ENCODE data around the gene SUGCT.

SUGCT gene

GRCh38 chr7:40418448-40418847 lies 283.6 kb downstream of the SUGCT start:
- DNase-seq = no peak

GRCh38 chr7:40418983-40419382 lies 284.2 kb downstream of the SUGCT start:
- DNase-seq = no peak

GRCh38 chr7:40419806-40420205 lies 285.0 kb downstream of the SUGCT start:
- peak; percentile 82 to 83 for DNase-seq

GRCh38 chr7:40421433-40421832 lies 286.6 kb downstream of the SUGCT start:
- no peak for DNase-seq

GRCh38 chr7:40425696-40426095 lies 290.9 kb downstream of the SUGCT start:
- no peak for DNase-seq

- no peak for DNase-seq
Measured at GRCh38 chr7:40428421-40428820, 293.6 kb downstream of the SUGCT start.

- DNase-seq = peak in 1 of 2 donors; percentile 1
Measured at GRCh38 chr7:40429826-40430225, 295.0 kb downstream of the SUGCT start.

- DNase-seq = no peak
Measured at GRCh38 chr7:40432046-40432445, 297.2 kb downstream of the SUGCT start.

- no peak for DNase-seq
Measured at GRCh38 chr7:40436710-40437109, 301.9 kb downstream of the SUGCT start.

GRCh38 chr7:40437498-40437897 lies 302.7 kb downstream of the SUGCT start:
- no peak for DNase-seq

GRCh38 chr7:40437936-40438634 lies 303.3 kb downstream of the SUGCT start:
- no peak for DNase-seq

GRCh38 chr7:40439686-40440085 lies 304.9 kb downstream of the SUGCT start:
- no peak for DNase-seq

- no peak for DNase-seq
Measured at GRCh38 chr7:40447345-40447744, 312.5 kb downstream of the SUGCT start.

GRCh38 chr7:40455485-40455884 lies 320.7 kb downstream of the SUGCT start:
- peak; percentile 44 to 72 for DNase-seq

- DNase-seq = no peak
Measured at GRCh38 chr7:40457776-40458480, 323.1 kb downstream of the SUGCT start.

- DNase-seq = no peak
Measured at GRCh38 chr7:40463446-40463845, 328.6 kb downstream of the SUGCT start.

GRCh38 chr7:40468891-40469864 lies 334.4 kb downstream of the SUGCT start:
- DNase-seq = no peak

GRCh38 chr7:40470091-40470592 lies 335.3 kb downstream of the SUGCT start:
- no peak for DNase-seq

- no peak for DNase-seq
Measured at GRCh38 chr7:40470817-40471216, 336.0 kb downstream of the SUGCT start.

GRCh38 chr7:40471891-40472290 lies 337.1 kb downstream of the SUGCT start:
- DNase-seq = no peak

GRCh38 chr7:40474790-40475680 lies 340.2 kb downstream of the SUGCT start:
- no peak for DNase-seq

GRCh38 chr7:40475681-40475982 lies 340.8 kb downstream of the SUGCT start:
- DNase-seq = no peak

Data from inflammatory macrophage (primary cell).